Hepatocyte (in vitro differentiated cells): Measurements from ENCODE around the gene ZDHHC7. TPM values are rescaled to one million over a fixed set of nuclear protein-coding genes. Genes with fewer than 3 reads are reported as not detected.
A peak's percentile ranks its signal among the peaks of the same experiment; 100 is the strongest.

Experiments
- DNase-seq: peaks from one replicate; pipeline ENCODE4 v3.0.0-alpha.2; 2016; ENCODE audit warnings: low spot score
- H2AFZ ChIP-seq: fragments of 200-600 bp; sonication (generic); 2 replicates; pipeline ENCODE4 v1.6.0; 2016; ENCODE audit warnings: antibody characterized with exemption, mild to moderate bottlenecking
- H3K27ac ChIP-seq: fragments of 200-600 bp; sonication (generic); 2 replicates; pipeline ENCODE4 v1.5.1; 2016; ENCODE audit warnings: mild to moderate bottlenecking
- H3K27me3 ChIP-seq: fragments of 200-600 bp; sonication (generic); 2 replicates; pipeline ENCODE4 v1.6.1; 2016
- H3K36me3 ChIP-seq: fragments of 200-600 bp; sonication (generic); replicated peaks from 2 replicates; pipeline ENCODE4 v1.5.1; 2016; ENCODE audit warnings: low read depth; ENCODE audit not compliant: insufficient read depth
- H3K4me1 ChIP-seq: fragments of 200-600 bp; sonication (generic); 2 replicates; pipeline ENCODE4 v1.5.1; 2016; ENCODE audit warnings: mild to moderate bottlenecking, moderate library complexity; ENCODE audit not compliant: insufficient read depth
- H3K4me2 ChIP-seq: fragments of 200-600 bp; sonication (generic); 2 replicates; pipeline ENCODE4 v1.6.0; 2016
- H3K4me3 ChIP-seq: fragments of 200-600 bp; sonication (generic); 2 replicates; pipeline ENCODE4 v1.5.1; 2016; ENCODE audit warnings: mild to moderate bottlenecking
- H3K79me2 ChIP-seq: fragments of 200-600 bp; sonication (generic); 2 replicates; pipeline ENCODE4 v1.6.0; 2017; ENCODE audit warnings: mild to moderate bottlenecking
- H3K9me2 ChIP-seq: fragments of 200-600 bp; sonication (generic); replicated peaks from 2 replicates; pipeline ENCODE4 v1.6.0; 2017; ENCODE audit warnings: mild to moderate bottlenecking; ENCODE audit not compliant: insufficient read depth
- H3K9me3 ChIP-seq: fragments of 200-600 bp; sonication (generic); 2 replicates; pipeline ENCODE4 v1.5.1; 2016; ENCODE audit warnings: low read depth, mild to moderate bottlenecking
- H4K20me1 ChIP-seq: fragments of 200-600 bp; sonication (generic); 2 replicates; pipeline ENCODE4 v1.6.0; 2016; ENCODE audit warnings: mild to moderate bottlenecking; ENCODE audit not compliant: insufficient read depth, poor library complexity, severe bottlenecking
- EZH2 ChIP-seq: fragments of 200-600 bp; sonication (generic); IDR thresholded peaks from 2 replicates; pipeline ENCODE4 v1.6.1; 2016; ENCODE audit warnings: antibody characterized with exemption, mild to moderate bottlenecking, borderline replicate concordance
- EZH2phosphoT487 ChIP-seq: fragments of 200-600 bp; sonication (generic); IDR thresholded peaks from one replicate; pipeline ENCODE4 v1.6.1; 2018; ENCODE audit warnings: antibody characterized with exemption, mild to moderate bottlenecking, low read depth, moderate library complexity; ENCODE audit not compliant: unreplicated experiment, severe bottlenecking
- WGBS: methylation state at CpG from one replicate; pipeline ENCODE4 v1.1.6; 2016; ENCODE audit warnings: low lambda C conversion rate; ENCODE audit errors: missing lambda C conversion rate; 5-methylcytosine and 5-hydroxymethylcytosine counted together
- polyA plus RNA-seq: library from polyadenylated mRNA; unstranded; fragments of >200 nt; fragmentation: Nextera tagmentation; extraction: Ambion mirVana; gene quantifications from 2 replicates; pipeline ENCODE4 v1.2.1, GENCODE V29; 2016
- total RNA-seq: library from RNA; depleted of rRNA; stranded (reverse); fragments of >200 nt; gene quantifications from 2 replicates; pipeline ENCODE4 v1.2.3, GENCODE V29; 2014
- TF ChIP-seq, protein P1 (sequence below): fragments of 200-600 bp; sonication (generic); IDR thresholded peaks from 2 replicates; pipeline ENCODE4 v1.5.1; 2016; ENCODE audit warnings: antibody characterized with exemption, mild to moderate bottlenecking; ENCODE audit not compliant: poor library complexity

The ZDHHC7 gene
- total and polyA plus RNA-seq, 2 experiments from 2014 or later: 51.4 to 65.2 TPM

DNA sequence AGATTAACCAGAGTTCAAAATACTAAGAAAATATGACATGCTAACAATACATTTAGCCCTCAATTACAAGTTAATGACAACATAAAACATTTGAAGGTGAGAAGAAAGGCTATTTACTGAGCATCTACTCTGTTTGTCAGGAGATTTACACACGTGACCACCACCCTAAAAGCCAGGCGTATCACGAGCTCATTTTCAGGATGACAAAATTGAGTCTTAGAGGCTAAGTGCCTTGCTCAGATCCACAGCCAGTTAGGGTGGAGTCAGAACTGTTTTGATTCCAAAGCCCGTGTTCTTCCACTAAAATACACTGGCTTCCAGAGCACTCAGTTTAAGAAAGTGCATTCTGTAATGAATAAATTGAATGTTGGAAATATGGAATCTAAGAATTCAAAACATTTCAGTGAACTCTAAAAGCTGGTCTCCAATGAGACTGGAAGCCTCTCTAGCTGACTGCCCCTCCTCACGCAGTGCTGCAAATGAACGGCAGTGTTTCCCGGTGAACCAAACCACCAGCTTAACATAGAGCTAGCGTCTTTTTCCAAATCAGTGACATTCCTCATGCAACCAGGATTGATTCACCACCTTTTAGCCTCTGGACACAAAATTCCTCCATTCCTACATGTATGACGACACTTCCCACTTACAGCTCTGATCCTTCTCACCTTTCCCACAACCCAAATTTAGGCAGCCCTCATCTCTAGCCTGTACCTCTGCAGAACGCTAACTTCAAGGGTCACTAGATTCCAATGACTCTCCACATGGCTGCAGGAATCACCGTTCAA, 5.9 kb downstream of the ZDHHC7 start:
- H3K36me3 ChIP-seq: no peaks in the 10 kb centered on the region
- H3K9me3 ChIP-seq: no peaks in the 10 kb centered on the region
- no peak for DNase-seq
- no peak overlapping the region for H3K4me3 ChIP-seq
- H4K20me1 ChIP-seq: peaks cover 18% of the 10 kb centered on the region
- H3K79me2 ChIP-seq: peaks cover 95% of the 10 kb centered on the region
- no peak overlapping the region for H2AFZ ChIP-seq
- H3K27ac ChIP-seq: peak overlapping the region; percentile 92
- H3K4me2 ChIP-seq: peak overlapping the region; percentile 62
- TF ChIP-seq EZH2 (no peak), EZH2phosphoT487 (no peak)
- TF ChIP-seq, protein P1, sequence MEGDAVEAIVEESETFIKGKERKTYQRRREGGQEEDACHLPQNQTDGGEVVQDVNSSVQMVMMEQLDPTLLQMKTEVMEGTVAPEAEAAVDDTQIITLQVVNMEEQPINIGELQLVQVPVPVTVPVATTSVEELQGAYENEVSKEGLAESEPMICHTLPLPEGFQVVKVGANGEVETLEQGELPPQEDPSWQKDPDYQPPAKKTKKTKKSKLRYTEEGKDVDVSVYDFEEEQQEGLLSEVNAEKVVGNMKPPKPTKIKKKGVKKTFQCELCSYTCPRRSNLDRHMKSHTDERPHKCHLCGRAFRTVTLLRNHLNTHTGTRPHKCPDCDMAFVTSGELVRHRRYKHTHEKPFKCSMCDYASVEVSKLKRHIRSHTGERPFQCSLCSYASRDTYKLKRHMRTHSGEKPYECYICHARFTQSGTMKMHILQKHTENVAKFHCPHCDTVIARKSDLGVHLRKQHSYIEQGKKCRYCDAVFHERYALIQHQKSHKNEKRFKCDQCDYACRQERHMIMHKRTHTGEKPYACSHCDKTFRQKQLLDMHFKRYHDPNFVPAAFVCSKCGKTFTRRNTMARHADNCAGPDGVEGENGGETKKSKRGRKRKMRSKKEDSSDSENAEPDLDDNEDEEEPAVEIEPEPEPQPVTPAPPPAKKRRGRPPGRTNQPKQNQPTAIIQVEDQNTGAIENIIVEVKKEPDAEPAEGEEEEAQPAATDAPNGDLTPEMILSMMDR: no peak
- no peaks in the 10 kb centered on the region for H3K27me3 ChIP-seq
- H3K4me1 ChIP-seq: peaks cover 74% of the 10 kb centered on the region
- 71% methylated on average over 11 of the region's 11 CpGs for WGBS
- H3K9me2 ChIP-seq: no peaks in the 10 kb centered on the region

DNA sequence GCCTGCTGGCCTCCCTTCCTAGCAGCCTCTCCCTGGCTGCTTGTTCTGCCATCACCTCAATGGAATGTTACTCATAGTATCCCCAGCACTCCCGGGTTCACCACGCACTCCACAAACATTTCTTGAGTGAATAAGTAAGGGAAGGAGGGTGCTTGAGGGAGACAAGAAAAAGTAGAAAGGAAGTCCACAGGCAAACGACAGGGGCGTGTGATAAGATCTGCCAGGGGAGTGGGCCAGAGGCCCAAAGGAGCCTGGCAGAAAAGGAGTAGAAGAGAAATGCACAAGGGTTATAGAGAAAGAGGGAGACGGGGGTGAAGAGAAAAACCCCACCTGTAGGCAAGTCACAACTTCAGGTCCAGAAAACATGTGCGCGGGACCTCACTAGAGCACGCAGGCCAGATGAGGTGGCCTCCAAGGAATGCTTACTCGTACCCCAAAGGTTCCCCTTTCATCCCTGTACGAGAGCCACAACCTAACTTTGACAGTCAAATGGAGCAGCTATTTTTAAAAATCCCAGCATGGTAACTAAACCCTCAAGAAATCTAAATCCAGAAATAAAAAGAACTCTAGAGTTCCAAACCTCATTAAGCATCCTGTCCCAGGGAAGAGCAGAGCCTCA, 6.6 kb downstream of the ZDHHC7 start:
- H3K27me3 ChIP-seq: no peaks in the 10 kb centered on the region
- DNase-seq: peak; percentile 72
- no peaks in the 10 kb centered on the region for H3K9me2 ChIP-seq
- peaks cover 93% of the 10 kb centered on the region for H3K79me2 ChIP-seq
- H2AFZ ChIP-seq: no peak overlapping the region
- H3K9me3 ChIP-seq: no peaks in the 10 kb centered on the region
- 55% methylated on average over 10 of the region's 10 CpGs for WGBS
- TF ChIP-seq EZH2phosphoT487 (no peak), EZH2 (no peak)
- TF ChIP-seq, protein P1: no peak
- no peak overlapping the region for H3K4me3 ChIP-seq
- H4K20me1 ChIP-seq: peaks cover 15% of the 10 kb centered on the region
- peak overlapping the region; percentile 92 for H3K27ac ChIP-seq
- no peaks in the 10 kb centered on the region for H3K36me3 ChIP-seq
- peak overlapping the region; percentile 62 for H3K4me2 ChIP-seq
- H3K4me1 ChIP-seq: peaks cover 74% of the 10 kb centered on the region

DNA sequence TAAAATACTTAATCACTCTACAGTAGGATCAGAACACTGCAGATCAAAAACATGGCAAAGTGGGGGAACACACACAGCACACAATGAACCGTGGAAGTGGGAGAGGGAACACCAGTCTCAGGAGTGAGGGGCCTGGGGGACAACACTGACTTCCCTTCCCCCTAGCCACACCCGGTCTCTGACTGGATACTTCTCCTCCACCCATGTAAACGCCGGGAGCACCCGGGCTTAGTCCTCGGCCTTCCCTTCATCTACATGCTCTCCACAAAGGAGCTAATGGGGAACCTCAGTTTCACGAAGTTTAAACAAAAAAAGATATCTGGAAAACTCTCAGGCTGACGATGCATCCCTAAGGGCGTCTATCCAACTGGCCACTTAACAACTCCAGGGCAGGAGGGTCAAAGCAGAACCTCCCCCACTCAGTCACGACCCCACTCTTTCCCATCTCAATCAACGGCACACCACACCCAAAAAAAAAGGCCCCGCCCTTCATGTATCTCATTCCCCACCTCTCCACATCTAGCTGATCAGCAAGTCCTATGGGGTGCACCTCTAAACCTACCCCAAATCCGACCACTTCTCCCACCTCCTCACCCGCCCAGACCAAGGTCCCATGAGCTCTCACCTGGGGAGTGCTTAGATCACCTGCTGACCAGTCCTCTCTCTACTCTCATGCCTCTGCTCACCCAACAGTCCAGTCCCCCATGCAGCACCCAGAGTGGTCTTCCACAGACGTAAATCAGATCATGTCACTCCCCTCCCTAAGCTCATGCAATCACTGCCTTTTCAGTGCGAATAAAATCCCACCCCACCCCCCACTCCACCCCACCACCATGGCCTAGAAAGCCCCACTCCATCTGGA, 7.4 kb downstream of the ZDHHC7 start:
- Histone ChIP-seq H3K27me3 (no peaks in the 10 kb centered on the region), H4K20me1 (peaks cover 17% of the 10 kb centered on the region), H3K36me3 (no peaks in the 10 kb centered on the region), H3K9me3 (no peaks in the 10 kb centered on the region), H3K4me1 (peaks cover 74% of the 10 kb centered on the region), H3K4me3 (no peak overlapping the region), H3K79me2 (peaks cover 93% of the 10 kb centered on the region), H3K4me2 (peak overlapping the region; percentile 62), H3K9me2 (no peaks in the 10 kb centered on the region), H2AFZ (no peak overlapping the region), H3K27ac (peak overlapping the region; percentile 92)
- TF ChIP-seq EZH2phosphoT487 (no peak), EZH2 (no peak)
- TF ChIP-seq, protein P1: no peak
- no peak for DNase-seq
- WGBS: 75% methylated on average over 16 of the region's 16 CpGs
